Measurements from ENCODE around the gene CP. TPM values are rescaled to one million over a fixed set of nuclear protein-coding genes. Genes with fewer than 3 reads are reported as not detected.
"Not testable (repeated sequence)": the region's sequence is repeated elsewhere in the genome, so short reads cannot be mapped to it uniquely, and the experiment has no call there.

CP gene
- total RNA-seq, 2 experiments from 2014 or later: not detected

DNA sequence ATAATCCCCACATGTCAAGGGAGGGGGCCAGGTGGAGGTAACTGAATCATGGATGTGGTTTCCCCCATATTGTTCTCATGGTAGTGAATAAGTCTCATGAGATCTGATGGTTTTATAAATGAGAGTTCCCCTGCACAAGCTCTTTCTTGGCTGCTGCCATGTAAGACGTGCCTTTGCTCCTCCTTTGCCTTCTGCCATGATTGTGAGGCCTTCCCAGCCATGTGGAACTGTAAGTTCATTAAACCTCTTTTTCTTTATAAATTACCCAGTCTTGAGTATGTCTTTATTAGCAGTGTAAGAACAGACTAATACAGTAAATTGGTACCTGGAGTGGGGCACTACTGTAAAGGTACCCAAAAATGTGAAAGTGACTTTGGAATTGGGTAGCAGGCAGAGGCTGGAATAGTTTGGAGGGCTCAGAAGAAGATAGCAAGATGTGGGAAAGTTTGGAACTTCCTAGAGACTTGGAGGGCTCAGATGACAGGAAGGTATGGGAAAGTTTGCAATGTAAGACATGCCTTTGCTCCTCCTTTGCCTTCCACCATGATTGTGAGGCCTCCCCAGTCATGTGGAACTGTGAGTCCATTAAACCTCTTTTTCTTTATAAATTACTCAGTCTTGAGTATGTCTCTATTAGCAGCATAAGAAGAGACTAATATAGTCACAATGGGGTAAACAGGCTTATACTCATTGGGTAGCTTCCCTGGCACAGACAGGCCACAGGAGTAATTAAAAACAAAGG, 2.1 kb downstream of the CP start:
- CTCF ChIA-PET; H3K36me3 Mint-ChIP-seq (ENCODE audit: low read depth); H3K9me3 Mint-ChIP-seq; H3K27ac Mint-ChIP-seq; H3K4me3 Mint-ChIP-seq; H3K27me3 Mint-ChIP-seq; DNase-seq: not testable (repeated sequence)
- H3K4me1 Mint-ChIP-seq: peaks cover 14% of the 10 kb centered on the region
- POLR2A ChIA-PET: interaction anchor here (0.6 kb wide), 1 partner anchor 176 kb away, joined by 4 read pairs; no protein-coding TSS in a partner anchor

DNA sequence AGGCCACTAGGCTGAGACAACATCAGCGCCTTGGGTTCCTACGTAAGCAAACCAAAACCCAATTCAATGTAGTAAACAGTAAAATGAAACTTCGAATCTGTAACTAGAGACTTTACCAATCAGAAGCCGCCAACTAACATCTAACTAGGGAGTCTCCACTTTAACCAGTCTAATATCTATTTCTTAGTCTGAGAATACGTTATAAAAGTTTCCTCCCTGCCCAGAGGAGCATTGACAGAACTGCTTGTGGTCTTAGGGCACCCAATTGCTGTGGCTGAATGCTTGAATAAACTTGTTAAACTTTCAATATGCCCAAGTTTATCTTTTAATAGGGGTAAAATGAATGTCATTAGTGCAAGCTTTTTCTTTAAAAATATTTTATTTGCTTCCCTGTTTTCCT, 4.3 kb downstream of the CP start:
- POLR2A ChIA-PET: interaction anchor here (0.5 kb wide), 1 partner anchor 41 kb away, joined by 3 read pairs; no protein-coding TSS in a partner anchor

GRCh38 chr3:149216193-149216869, 5.3 kb downstream of the CP start:
- ChIA-PET POLR2A (no interaction called here), CTCF (interaction anchor here (0.8 kb wide), 1 partner anchor 72 kb away, joined by 3 read pairs; no protein-coding TSS in a partner anchor)
- DNase-seq: no peak
- Mint-ChIP-seq H3K27me3 (peaks cover 1% of the 10 kb centered on the region), H3K4me3 (no peak overlapping the region), H3K36me3 (ENCODE audit: low read depth) (no peaks in the 10 kb centered on the region), H3K27ac (no peak overlapping the region), H3K4me1 (no peaks in the 10 kb centered on the region), H3K9me3 (no peaks in the 10 kb centered on the region)

More for the DNA sequence above, 4.3 kb downstream of the CP start:
- no peak for DNase-seq
- no peak overlapping the region for H3K27ac Mint-ChIP-seq
- H3K4me1 Mint-ChIP-seq: no peaks in the 10 kb centered on the region
- CTCF ChIA-PET: interaction anchor here (0.8 kb wide), 1 partner anchor 71 kb away, joined by 3 read pairs; no protein-coding TSS in a partner anchor
- no peak overlapping the region for H3K4me3 Mint-ChIP-seq
- no peaks in the 10 kb centered on the region for H3K9me3 Mint-ChIP-seq
- H3K27me3 Mint-ChIP-seq: peaks cover 1% of the 10 kb centered on the region
- H3K36me3 Mint-ChIP-seq (ENCODE audit: low read depth): no peaks in the 10 kb centered on the region

- Mint-ChIP-seq H3K4me1 (no peaks in the 10 kb centered on the region), H3K4me3 (no peak overlapping the region), H3K27ac (no peak overlapping the region), H3K36me3 (ENCODE audit: low read depth) (no peaks in the 10 kb centered on the region), H3K9me3 (no peaks in the 10 kb centered on the region), H3K27me3 (peaks cover 4% of the 10 kb centered on the region)
- POLR2A ChIA-PET: no interaction called here
- DNase-seq: no peak
- CTCF ChIA-PET: no interaction called here
Measured at GRCh38 chr3:149215515-149215914, 6.1 kb downstream of the CP start.

GRCh38 chr3:149214702-149215101, 6.9 kb downstream of the CP start:
- Mint-ChIP-seq H3K36me3 (ENCODE audit: low read depth) (no peaks in the 10 kb centered on the region), H3K27ac (no peak overlapping the region), H3K4me1 (no peaks in the 10 kb centered on the region), H3K9me3 (no peaks in the 10 kb centered on the region), H3K27me3 (peaks cover 7% of the 10 kb centered on the region), H3K4me3 (no peak overlapping the region)
- ChIA-PET POLR2A (no interaction called here), CTCF (interaction anchor here (1.0 kb wide), 1 partner anchor 12 kb away, joined by 3 read pairs; no protein-coding TSS in a partner anchor)
- no peak for DNase-seq

DNA sequence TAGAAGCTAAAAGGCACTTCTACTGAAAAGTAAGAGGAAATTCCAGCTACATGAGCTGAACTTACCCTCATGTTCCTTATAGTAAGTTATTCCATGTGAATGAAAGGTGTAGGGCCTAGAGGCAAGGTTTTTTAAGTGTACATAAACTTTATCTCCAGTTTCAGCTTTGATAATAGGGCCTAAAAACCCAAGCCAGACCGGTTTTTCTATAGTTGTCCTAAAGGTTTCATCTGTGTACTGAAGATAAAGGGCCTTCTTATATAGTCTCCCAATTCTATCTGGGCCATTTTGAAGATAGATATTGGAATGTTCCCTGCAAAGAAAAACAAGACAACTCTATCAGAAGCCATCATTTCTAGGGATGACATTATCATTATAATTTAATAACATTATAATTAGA, 9.2 kb downstream of the CP start:
- Mint-ChIP-seq H3K27me3 (peaks cover 13% of the 10 kb centered on the region), H3K9me3 (no peaks in the 10 kb centered on the region), H3K27ac (no peak overlapping the region), H3K4me3 (no peak overlapping the region), H3K4me1 (no peaks in the 10 kb centered on the region), H3K36me3 (ENCODE audit: low read depth) (no peaks in the 10 kb centered on the region)
- no peak for DNase-seq
- CTCF ChIA-PET: interaction anchor here (0.7 to 1.5 kb wide), 4 partner anchors 9 to 923 kb away, joined by 3 to 4 read pairs (median 4); no protein-coding TSS in a partner anchor
- POLR2A ChIA-PET: no interaction called here

DNA sequence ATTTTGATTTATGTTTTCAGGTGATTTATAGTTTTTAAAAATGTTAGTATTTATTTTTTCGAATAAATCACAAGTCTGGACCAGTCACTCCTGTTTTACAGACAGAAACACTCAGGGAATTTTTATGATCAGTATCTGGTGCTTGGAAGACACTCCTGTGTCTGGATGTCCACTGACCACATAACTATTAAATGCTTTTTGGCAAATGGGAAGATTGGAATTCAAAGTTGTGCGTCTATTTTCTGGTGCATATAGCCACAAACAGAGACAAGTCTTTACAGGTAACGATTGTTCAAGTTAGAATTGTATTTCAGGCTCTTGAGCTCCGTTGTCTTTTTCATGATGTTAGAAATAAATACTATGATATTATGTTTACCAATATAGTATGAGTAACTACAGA, 12.2 kb downstream of the CP start:
- Mint-ChIP-seq H3K27ac (no peak overlapping the region), H3K4me1 (peaks cover 2% of the 10 kb centered on the region), H3K9me3 (no peaks in the 10 kb centered on the region), H3K36me3 (ENCODE audit: low read depth) (no peaks in the 10 kb centered on the region), H3K27me3 (peaks cover 29% of the 10 kb centered on the region), H3K4me3 (no peak overlapping the region)
- POLR2A ChIA-PET: no interaction called here
- DNase-seq: no peak
- CTCF ChIA-PET: interaction anchor here (0.6 kb wide), 1 partner anchor 1081 kb away, joined by 4 read pairs; no protein-coding TSS in a partner anchor

DNA sequence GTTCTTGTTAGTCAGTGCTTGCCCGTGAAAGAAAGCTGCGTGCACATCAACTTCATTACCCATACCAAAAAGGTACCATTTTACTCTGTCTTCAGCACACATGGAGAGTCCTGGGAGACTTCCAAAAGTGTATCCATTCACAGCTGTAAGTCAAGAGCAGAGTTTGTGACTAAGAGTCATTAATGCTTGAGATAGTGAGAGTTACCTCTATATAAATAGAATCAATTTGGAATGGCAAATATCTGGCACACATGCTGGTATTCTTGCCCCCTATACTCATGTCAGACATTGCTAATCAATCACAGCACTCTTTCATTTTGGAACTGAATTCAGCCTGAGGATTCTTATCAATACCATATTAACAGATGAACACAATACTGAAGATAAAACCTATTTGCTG, 14.2 kb downstream of the CP start:
- Mint-ChIP-seq H3K27ac (no peak overlapping the region), H3K36me3 (ENCODE audit: low read depth) (no peaks in the 10 kb centered on the region), H3K4me3 (no peak overlapping the region), H3K9me3 (no peaks in the 10 kb centered on the region), H3K27me3 (peaks cover 30% of the 10 kb centered on the region), H3K4me1 (peaks cover 12% of the 10 kb centered on the region)
- CTCF ChIA-PET: no interaction called here
- DNase-seq: no peak
- POLR2A ChIA-PET: no interaction called here

DNA sequence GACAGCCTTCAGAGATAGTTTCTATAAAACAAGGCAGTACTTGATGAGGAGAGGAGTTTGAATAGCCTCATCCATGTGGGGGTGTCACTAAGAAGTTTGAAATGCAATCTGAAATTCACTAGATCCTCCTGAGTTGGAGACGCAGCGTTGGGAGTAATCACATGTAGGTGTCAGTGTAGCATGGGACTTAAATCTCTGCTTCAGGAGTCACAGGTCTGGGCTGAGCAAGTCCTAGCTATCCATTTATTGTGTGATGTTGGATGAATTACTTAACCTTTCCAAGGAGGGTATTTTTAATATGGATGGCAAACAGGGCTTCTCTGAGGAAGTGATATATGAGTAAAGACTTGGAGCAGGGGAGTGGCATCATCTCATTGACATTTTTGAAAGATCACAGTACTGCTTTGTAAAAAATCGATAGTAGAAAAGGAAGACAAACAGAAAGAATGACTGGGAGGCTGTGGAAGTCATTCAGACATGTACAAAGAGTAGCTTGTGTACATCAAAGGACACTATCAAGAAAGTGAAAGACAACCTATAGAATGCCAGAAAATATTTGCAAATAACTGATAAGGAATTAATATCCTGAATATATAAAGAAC, 17.1 kb downstream of the CP start:
- POLR2A ChIA-PET: no interaction called here
- CTCF ChIA-PET: no interaction called here
- no peak overlapping the region for H3K4me3 Mint-ChIP-seq
- H3K4me1 Mint-ChIP-seq: peaks cover 12% of the 10 kb centered on the region
- H3K36me3 Mint-ChIP-seq (ENCODE audit: low read depth): no peaks in the 10 kb centered on the region
- H3K27me3 Mint-ChIP-seq: peaks cover 31% of the 10 kb centered on the region
- no peak for DNase-seq
- H3K27ac Mint-ChIP-seq: no peak overlapping the region
- H3K9me3 Mint-ChIP-seq: no peaks in the 10 kb centered on the region

DNA sequence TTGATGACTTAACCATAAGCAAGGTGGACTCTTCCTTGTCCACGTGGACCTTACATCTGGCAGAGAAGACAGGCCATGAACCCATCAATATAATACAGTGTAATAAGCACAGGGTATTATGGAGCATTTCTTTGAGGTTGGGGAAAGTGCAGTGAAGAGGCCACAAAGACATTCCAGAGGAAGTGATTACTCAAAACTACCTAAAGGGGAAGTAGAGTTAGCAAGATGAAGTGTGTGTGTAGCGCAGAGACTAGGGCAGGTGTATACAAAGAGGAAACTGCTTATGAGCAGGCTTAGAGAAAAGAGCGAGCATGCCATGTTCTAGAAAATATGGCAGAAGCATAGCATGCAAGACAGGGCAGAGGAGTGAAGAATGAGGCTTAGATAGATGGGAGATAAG, 17.9 kb downstream of the CP start:
- DNase-seq: peak; percentile 9
- Mint-ChIP-seq H3K36me3 (ENCODE audit: low read depth) (no peaks in the 10 kb centered on the region), H3K27ac (no peak overlapping the region), H3K4me1 (peaks cover 12% of the 10 kb centered on the region), H3K9me3 (no peaks in the 10 kb centered on the region), H3K4me3 (no peak overlapping the region), H3K27me3 (peaks cover 29% of the 10 kb centered on the region)
- POLR2A ChIA-PET: no interaction called here
- CTCF ChIA-PET: interaction anchor here (1.2 to 1.3 kb wide), 2 partner anchors 8 to 11 kb away, joined by 3 to 4 read pairs; no protein-coding TSS in a partner anchor

DNA sequence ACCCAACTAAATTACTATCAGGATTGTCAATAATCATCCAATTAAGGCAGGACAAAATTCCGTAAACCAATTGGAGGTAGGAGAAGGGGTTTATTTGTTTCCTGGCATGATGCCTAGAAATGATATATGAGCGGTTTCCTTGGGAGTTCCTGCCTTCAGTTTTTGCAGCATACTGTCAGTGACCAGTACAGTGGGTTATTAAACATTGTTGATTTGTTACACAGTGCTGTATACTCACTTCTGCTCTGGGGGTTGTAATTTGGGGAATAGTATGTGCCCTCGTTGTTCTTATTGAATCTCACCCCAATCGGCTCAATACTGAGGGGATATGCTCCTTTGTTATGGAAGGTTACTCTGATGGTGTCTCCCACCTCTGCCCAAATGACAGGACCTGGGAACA, 22.2 kb downstream of the CP start:
- H3K27me3 Mint-ChIP-seq: peaks cover 43% of the 10 kb centered on the region
- no peak overlapping the region for H3K4me3 Mint-ChIP-seq
- POLR2A ChIA-PET: no interaction called here
- no peaks in the 10 kb centered on the region for H3K9me3 Mint-ChIP-seq
- H3K27ac Mint-ChIP-seq: no peak overlapping the region
- H3K36me3 Mint-ChIP-seq (ENCODE audit: low read depth): no peaks in the 10 kb centered on the region
- H3K4me1 Mint-ChIP-seq: peaks cover 11% of the 10 kb centered on the region
- CTCF ChIA-PET: no interaction called here
- DNase-seq: no peak

DNA sequence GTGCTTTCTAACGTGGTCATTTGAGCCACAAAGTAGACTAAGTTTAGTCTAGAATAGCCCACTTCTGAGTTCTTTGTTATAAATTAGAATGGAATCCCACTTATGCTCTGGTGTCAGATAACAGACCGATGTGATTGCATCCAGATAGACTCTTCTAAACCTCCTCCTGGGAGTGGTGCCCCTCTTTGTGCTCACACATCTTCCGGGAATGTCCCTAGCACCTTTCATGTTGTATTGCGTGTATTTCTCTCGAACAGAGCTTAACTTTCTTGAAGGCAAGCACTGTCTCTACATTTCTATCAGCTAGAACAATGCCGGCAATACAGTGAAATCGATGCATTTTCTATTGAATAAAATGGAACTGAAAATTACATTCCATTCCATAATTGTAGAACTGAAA, 23.0 kb downstream of the CP start:
- ChIA-PET CTCF (no interaction called here), POLR2A (no interaction called here)
- no peaks in the 10 kb centered on the region for H3K9me3 Mint-ChIP-seq

DNA sequence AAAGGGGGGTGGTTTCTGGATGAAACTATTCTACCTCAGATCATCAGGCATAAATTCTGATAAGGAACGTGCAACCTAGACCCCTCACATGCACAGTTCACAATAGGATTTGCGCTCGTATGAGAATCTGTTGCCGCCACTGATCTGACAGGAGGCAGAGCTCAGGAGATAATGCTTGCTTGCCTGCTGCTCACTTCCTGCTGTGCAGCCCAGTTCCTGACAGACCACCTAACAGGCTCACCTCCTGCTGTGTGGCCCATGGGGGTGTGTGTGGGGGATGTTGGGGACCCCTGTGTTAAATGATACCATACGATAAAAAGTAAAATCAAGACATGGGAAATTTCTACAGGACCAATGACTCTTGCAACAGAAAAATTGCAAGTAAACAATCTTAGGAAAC, 24.0 kb downstream of the CP start:
- POLR2A ChIA-PET: no interaction called here
- no peak for DNase-seq
- Mint-ChIP-seq H3K4me1 (no peaks in the 10 kb centered on the region), H3K9me3 (no peaks in the 10 kb centered on the region), H3K27me3 (peaks cover 49% of the 10 kb centered on the region), H3K36me3 (ENCODE audit: low read depth) (no peaks in the 10 kb centered on the region), H3K27ac (no peak overlapping the region), H3K4me3 (no peak overlapping the region)
- CTCF ChIA-PET: interaction anchor here (0.6 kb wide), 1 partner anchor 104 kb away, joined by 4 read pairs; no protein-coding TSS in a partner anchor

More for the DNA sequence above, 23.0 kb downstream of the CP start:
- H3K4me1 Mint-ChIP-seq: peaks cover 2% of the 10 kb centered on the region
- DNase-seq: no peak
- H3K36me3 Mint-ChIP-seq (ENCODE audit: low read depth): no peaks in the 10 kb centered on the region
- no peak overlapping the region for H3K27ac Mint-ChIP-seq
- no peak overlapping the region for H3K4me3 Mint-ChIP-seq
- peaks cover 45% of the 10 kb centered on the region for H3K27me3 Mint-ChIP-seq

All from activated CD4-positive, alpha-beta T cell treated with anti-CD3 and anti-CD28 coated beads, Interleukin-2, amount 10 ng/mL, durations not matched to agents 7 days and 5 days (primary cell).